DND-41 (cell line): ENCODE results near the gene PSMB8.

Source experiments
- CTCF ChIP-seq: IDR thresholded peaks from 2 replicates; pipeline ENCODE4 v1.5.1; 2012; ENCODE audit warnings: borderline replicate concordance, low read length, moderate library complexity, mild to moderate bottlenecking; ENCODE audit not compliant: poor library complexity, severe bottlenecking; ENCODE audit errors: extremely low read depth
- EZH2 ChIP-seq: IDR thresholded peaks from 3 replicates; pipeline ENCODE4 v1.6.1; 2012; ENCODE audit warnings: borderline replicate concordance, low read depth, mild to moderate bottlenecking, moderate library complexity, low read length, inconsistent platforms; ENCODE audit not compliant: severe bottlenecking

GRCh38 chr6:32883789-32884188, 39.9 kb upstream of the PSMB8 start:
- TF ChIP-seq EZH2 (no peak), CTCF (no peak)
